Activated naive CD4-positive, alpha-beta T cell treated with anti-CD3 and anti-CD28 coated beads, Interleukin-2, amount 10 ng/mL, durations not matched to agents 7 days and 5 days (primary cell): Measurements from ENCODE around the gene MCF2L2.

Source experiments
- CTCF ChIA-PET: fragments of 350-600 bp; sonication (Branson Sonifier 250); formaldehyde crosslinking; loops from one replicate; lab custom pipeline; 2021; ENCODE audit warnings: antibody characterized with exemption; lab: Charles Lee
- DNase-seq: peaks from one replicate; pipeline ENCODE4 v3.0.0-alpha.2; 2020
- H3K27ac Mint-ChIP-seq: one replicate; pipeline ENCODE4 v1.8.0; 2021; ENCODE audit warnings: mild to moderate bottlenecking, moderate library complexity, mixed read lengths
- H3K27me3 Mint-ChIP-seq: one replicate; pipeline ENCODE4 v1.8.0; 2021; ENCODE audit warnings: mild to moderate bottlenecking, mixed read lengths
- H3K36me3 Mint-ChIP-seq: one replicate; pipeline ENCODE4 v1.8.0; 2021; ENCODE audit warnings: mixed read lengths
- H3K4me1 Mint-ChIP-seq: one replicate; pipeline ENCODE4 v1.8.0; 2021; ENCODE audit warnings: mixed read lengths
- H3K4me3 Mint-ChIP-seq: one replicate; pipeline ENCODE4 v1.8.0; 2021; ENCODE audit warnings: mild to moderate bottlenecking, moderate library complexity, mixed read lengths
- H3K9me3 Mint-ChIP-seq: one replicate; pipeline ENCODE4 v1.8.0; 2021; ENCODE audit warnings: mixed read lengths

MCF2L2 gene

DNA sequence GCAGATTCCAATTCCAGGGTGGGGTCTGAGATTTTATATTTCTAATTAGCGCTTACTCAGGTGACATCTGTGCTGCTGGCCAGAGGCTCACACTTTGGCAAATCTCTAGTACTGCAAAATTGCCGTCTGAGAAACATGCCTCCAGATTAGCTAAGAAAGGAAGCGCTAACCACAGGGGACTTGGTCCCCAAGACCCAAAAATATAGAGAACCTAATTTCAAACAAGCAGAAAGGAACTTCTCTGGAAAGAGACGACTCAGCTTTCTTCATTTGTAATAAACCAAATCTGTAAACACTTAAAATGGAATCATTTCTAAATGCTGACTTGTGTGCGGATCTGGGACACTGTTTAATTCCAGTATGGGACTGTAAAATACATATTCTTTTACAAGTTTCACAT is 119.7 kb downstream of the MCF2L2 start:
- Mint-ChIP-seq H3K27ac (no peak overlapping the region), H3K4me1 (peaks cover 19% of the 10 kb centered on the region), H3K4me3 (no peak overlapping the region), H3K36me3 (peaks cover 3% of the 10 kb centered on the region), H3K27me3 (peaks cover 9% of the 10 kb centered on the region), H3K9me3 (no peaks in the 10 kb centered on the region)
- DNase-seq: no peak
- CTCF ChIA-PET: no interaction called here

DNA sequence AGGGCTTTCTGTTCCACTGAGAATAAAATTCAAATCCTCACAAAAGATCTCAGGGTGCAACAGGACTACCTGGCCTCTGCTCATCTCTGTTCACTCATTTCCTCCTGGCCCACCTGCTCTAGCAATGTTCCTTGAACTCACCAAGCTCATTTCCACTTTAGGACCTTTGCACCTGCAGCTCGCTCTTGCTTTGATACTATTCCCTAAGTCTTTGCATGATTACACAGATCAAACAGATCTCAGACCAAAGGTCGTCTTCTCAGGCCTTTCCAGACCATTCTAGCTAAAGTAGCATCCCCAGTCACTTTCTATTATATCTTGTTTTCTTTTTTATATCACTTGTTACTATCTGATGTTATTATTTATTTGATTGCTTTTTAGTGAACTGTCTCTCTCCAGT is 120.7 kb downstream of the MCF2L2 start:
- Mint-ChIP-seq H3K36me3 (peaks cover 3% of the 10 kb centered on the region), H3K27ac (no peak overlapping the region), H3K9me3 (no peaks in the 10 kb centered on the region), H3K27me3 (peaks cover 9% of the 10 kb centered on the region), H3K4me1 (peaks cover 23% of the 10 kb centered on the region), H3K4me3 (no peak overlapping the region)
- CTCF ChIA-PET: no interaction called here
- no peak for DNase-seq

DNA sequence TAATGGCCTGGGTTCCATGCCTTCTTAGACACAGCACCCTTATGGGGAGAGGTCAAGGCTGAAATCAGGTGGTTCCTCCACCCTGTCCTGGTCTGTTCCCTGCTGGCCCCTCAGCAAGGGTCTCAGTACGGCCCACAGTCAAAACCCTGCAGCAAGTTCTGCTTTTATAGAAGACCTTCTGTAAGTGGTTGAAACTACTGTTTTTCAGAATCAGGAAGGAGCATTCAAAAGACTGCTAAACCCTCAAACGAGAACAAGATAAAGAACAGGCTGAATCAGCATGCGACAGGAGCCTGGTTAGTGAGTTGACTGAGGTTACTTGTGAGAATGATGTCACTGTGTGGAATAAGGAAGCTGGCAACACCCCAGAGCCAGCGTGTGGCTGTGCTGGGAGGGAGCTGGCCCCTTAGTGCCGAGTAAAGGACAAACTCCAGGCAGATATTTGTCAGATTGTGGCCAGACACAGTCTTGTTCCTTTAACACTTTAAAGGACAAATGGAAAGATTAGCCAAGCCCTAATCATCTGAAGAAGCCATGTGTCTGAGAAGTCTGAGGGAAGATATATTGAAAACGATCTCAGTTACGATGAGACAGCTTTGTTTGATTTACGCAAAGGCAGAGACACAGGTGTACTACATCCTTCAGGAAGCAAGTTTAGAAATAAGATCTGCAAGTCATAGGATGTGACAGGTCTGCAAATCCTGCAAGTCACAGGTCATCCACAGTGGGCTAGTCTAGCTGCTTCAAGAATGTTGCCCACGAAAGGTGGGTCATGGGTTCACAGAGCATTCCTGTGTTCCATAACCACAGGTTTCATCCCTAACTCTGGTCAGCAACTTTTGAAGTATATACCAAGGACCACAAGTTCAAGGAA is 121.4 kb downstream of the MCF2L2 start:
- peaks cover 29% of the 10 kb centered on the region for H3K4me1 Mint-ChIP-seq
- no peaks in the 10 kb centered on the region for H3K9me3 Mint-ChIP-seq
- DNase-seq: peak; percentile 40
- H3K27ac Mint-ChIP-seq: peak overlapping the region; percentile 57
- peaks cover 9% of the 10 kb centered on the region for H3K27me3 Mint-ChIP-seq
- CTCF ChIA-PET: interaction anchor here (1.7 to 2.0 kb wide), 2 partner anchors 75 to 121 kb away, joined by 4 to 7 read pairs; no protein-coding TSS in a partner anchor
- no peak overlapping the region for H3K4me3 Mint-ChIP-seq
- peaks cover 3% of the 10 kb centered on the region for H3K36me3 Mint-ChIP-seq

DNA sequence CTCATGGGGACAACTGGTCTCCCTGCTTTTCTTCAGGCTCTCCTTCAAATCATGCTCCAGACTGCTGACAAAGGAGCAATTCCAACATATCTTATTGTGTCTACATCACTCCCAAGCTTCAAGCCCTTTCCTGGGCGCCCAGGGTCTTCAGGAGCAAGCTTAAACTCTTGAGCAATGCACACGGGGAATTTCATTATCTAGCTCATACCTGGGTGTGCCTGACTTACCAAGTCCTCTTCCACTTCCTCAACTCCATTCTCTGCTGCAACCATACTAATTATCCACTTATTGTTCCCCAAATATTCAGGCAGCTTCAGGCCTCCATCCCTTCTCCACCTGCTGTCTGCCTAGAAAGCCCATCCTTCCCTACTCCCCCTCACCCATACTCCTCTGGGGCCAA is 124.7 kb downstream of the MCF2L2 start:
- no peak for DNase-seq
- Mint-ChIP-seq H3K27me3 (peaks cover 6% of the 10 kb centered on the region), H3K27ac (no peak overlapping the region), H3K4me3 (no peak overlapping the region), H3K4me1 (peaks cover 39% of the 10 kb centered on the region), H3K9me3 (no peaks in the 10 kb centered on the region), H3K36me3 (no peaks in the 10 kb centered on the region)
- CTCF ChIA-PET: interaction anchor here (1.0 kb wide), 1 partner anchor 119 kb away, joined by 3 read pairs; no protein-coding TSS in a partner anchor

DNA sequence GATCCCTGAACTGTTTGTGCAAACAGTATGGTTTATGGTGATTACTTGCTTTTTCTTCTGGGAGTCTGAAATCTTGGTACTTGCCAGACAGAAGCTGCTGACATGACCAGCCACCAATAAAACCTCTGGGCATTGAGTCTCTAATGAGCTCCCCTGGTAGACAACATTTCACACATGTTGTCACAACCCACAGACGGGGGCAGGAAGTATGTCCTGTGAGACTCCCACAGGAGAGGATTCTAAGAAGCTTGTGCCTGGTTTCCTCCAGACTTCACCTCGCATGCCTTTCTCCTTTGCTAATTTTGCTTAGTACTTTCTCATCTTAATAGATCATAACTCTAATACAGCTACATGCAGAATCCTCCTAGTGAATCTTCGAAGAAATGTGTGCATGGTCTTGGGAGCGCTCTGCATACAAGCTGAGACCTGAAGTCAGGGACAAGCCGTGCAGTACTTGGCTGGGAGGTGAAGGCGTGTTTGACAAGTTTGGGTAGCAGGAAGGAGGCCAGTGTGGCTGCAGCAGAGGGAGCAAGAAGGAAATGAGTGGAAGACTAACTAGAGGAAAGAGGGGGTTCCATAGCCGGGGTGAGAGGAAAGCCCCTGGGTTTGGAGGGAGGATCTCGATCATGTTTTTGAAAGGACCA is 126.4 kb downstream of the MCF2L2 start:
- DNase-seq: peak; percentile 37
- peaks cover 32% of the 10 kb centered on the region for H3K4me1 Mint-ChIP-seq
- H3K9me3 Mint-ChIP-seq: no peaks in the 10 kb centered on the region
- H3K27me3 Mint-ChIP-seq: peaks cover 5% of the 10 kb centered on the region
- H3K36me3 Mint-ChIP-seq: no peaks in the 10 kb centered on the region
- CTCF ChIA-PET: interaction anchor here (1.4 to 1.7 kb wide), 2 partner anchors 80 to 117 kb away, joined by 5 read pairs; no protein-coding TSS in a partner anchor
- no peak overlapping the region for H3K4me3 Mint-ChIP-seq
- no peak overlapping the region for H3K27ac Mint-ChIP-seq

DNA sequence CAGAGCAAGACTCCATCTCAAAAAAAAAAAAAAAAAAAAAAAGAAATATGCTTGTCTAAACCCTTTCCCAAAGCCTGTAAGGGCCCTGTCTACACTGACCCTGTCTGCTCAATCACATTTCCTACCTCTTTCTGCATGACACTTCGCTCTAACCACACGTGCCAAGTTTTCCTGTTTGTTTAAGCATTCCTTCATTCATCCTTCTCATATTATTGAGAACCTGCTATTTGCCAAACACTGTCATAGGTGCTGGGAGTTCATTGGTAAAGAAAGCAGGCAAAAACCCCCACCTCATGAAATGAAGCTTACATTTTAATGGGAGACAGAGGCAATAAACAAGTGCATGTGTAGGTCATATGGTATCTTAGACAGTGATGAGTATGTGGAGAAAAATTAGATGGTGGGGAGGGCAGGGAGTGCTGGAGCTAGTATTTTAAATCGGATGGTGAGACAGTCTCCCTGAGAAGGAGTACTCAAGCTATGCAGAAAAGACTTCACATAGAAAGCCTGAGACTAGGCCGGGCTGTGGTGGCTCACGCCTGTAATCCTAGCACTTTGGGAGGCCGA is 127.3 kb downstream of the MCF2L2 start:
- no peak for DNase-seq
- H3K9me3 Mint-ChIP-seq: no peaks in the 10 kb centered on the region
- peaks cover 23% of the 10 kb centered on the region for H3K4me1 Mint-ChIP-seq
- no peak overlapping the region for H3K27ac Mint-ChIP-seq
- no peak overlapping the region for H3K4me3 Mint-ChIP-seq
- no peaks in the 10 kb centered on the region for H3K27me3 Mint-ChIP-seq
- no peaks in the 10 kb centered on the region for H3K36me3 Mint-ChIP-seq
- CTCF ChIA-PET: interaction anchor here (1.4 to 1.7 kb wide), 2 partner anchors 81 to 116 kb away, joined by 5 read pairs; no protein-coding TSS in a partner anchor

DNA sequence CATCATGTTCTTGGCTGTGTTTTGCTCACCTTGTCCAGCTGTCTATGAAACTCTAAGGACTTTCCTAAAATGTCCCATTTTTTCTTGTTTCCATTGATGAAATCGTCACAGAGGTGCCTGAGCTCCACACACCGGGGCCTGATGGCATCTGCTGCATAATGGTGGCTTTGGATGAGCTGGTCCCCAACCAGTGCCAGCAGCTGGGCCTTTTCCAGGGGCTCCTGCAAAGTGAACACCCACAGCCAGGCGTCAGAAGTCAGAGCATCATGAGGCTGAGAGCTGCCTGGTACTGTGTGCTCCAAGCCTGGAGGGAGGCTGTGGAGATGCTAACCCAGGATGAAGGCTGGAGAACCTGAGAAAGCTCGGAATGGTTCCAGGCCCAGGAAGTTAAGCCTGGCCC is 128.4 kb downstream of the MCF2L2 start:
- H3K9me3 Mint-ChIP-seq: no peaks in the 10 kb centered on the region
- H3K27me3 Mint-ChIP-seq: no peaks in the 10 kb centered on the region
- H3K36me3 Mint-ChIP-seq: no peaks in the 10 kb centered on the region
- peaks cover 23% of the 10 kb centered on the region for H3K4me1 Mint-ChIP-seq
- no peak for DNase-seq
- no peak overlapping the region for H3K27ac Mint-ChIP-seq
- CTCF ChIA-PET: interaction anchor here (1.3 kb wide), 1 partner anchor 11 kb away, joined by 3 read pairs; no protein-coding TSS in a partner anchor
- no peak overlapping the region for H3K4me3 Mint-ChIP-seq

DNA sequence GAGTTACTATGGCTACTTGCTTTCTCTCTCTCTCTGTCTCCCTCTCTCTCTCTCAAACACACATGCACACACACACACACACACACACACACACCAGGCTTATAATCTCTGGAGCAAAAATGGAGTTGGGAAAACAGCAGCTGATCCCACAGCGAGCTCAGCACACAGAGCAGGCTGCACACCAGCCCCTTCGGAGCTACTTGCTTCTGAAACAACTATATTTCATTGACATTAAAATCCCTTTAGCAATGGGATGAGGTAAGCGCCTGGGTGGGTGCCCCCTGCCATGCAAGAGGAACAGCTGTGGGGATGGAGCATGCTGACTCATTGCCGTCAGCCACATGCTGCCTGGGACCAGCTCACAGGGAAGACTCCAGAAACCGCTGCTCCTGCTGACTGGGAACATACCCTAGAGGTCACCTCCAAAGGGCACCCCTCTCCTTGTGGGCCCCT is 129.7 kb downstream of the MCF2L2 start:
- H3K9me3 Mint-ChIP-seq: no peaks in the 10 kb centered on the region
- no peak overlapping the region for H3K27ac Mint-ChIP-seq
- no peaks in the 10 kb centered on the region for H3K36me3 Mint-ChIP-seq
- CTCF ChIA-PET: no interaction called here
- no peaks in the 10 kb centered on the region for H3K27me3 Mint-ChIP-seq
- DNase-seq: no peak
- peaks cover 20% of the 10 kb centered on the region for H3K4me1 Mint-ChIP-seq
- H3K4me3 Mint-ChIP-seq: no peak overlapping the region

DNA sequence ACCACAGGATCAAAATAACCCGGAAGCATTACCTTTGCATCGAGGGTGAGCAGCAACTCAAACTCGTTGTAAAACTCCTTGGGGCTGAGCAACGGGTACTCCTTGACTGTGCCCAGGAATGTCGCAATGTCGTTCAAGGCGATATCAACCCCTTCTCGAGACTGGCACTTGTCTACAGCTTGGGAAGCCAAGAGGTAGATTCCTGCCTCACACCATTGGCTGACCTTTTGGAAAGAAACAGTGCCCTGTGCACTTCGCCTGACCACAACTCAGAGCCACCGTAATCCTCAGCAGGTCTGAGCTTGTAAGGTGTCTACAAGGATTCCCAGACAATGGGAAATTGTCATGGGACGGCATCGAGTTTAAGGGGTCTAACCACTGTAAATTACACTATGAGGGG is 131.5 kb downstream of the MCF2L2 start:
- no peak overlapping the region for H3K4me3 Mint-ChIP-seq
- peaks cover 9% of the 10 kb centered on the region for H3K4me1 Mint-ChIP-seq

DNA sequence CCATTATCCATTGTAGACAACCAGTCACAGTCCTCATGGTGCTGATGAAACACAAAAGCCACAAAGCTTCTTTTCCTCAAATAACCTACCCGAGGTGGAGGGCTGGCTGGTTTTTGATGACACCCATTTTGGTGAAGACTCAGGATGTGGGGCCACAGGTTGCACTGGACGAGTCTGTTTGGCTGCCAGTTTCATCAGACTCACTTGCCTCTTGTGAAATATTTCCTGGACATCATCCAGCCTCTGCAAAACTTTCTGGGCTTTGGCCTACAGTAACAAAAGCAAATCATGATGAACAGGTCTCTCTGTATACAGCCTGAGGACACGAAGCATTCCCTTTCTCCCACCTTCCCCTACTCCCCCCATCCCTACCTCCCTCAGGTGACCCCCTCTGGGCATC is 133.2 kb downstream of the MCF2L2 start:
- DNase-seq: no peak
- Mint-ChIP-seq H3K4me1 (no peaks in the 10 kb centered on the region), H3K27me3 (no peaks in the 10 kb centered on the region), H3K4me3 (no peak overlapping the region), H3K9me3 (no peaks in the 10 kb centered on the region), H3K36me3 (no peaks in the 10 kb centered on the region), H3K27ac (no peak overlapping the region)
- CTCF ChIA-PET: no interaction called here

More for the DNA sequence above, 131.5 kb downstream of the MCF2L2 start:
- Mint-ChIP-seq H3K27me3 (no peaks in the 10 kb centered on the region), H3K27ac (no peak overlapping the region), H3K9me3 (no peaks in the 10 kb centered on the region), H3K36me3 (no peaks in the 10 kb centered on the region)
- DNase-seq: no peak
- CTCF ChIA-PET: no interaction called here

DNA sequence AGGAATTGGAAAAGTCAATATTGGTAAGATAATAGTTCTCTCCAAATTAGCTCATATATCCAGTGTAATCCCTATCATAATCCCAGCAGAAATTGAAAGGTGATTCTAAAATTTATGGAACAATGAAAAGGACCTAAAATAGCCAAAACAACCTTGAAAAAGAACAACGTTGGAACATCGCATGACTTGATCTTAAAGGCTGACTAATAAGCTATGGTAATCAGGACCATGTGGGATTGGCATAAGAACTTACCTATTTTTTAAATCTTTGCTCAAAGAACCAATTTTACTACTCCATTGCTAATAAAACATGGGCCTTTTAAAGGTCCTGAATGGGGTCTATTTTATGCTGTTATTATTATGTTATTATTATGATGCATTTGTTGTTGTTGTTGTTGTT is 134.5 kb downstream of the MCF2L2 start:
- Mint-ChIP-seq H3K4me1 (no peaks in the 10 kb centered on the region), H3K4me3 (no peak overlapping the region), H3K9me3 (no peaks in the 10 kb centered on the region), H3K27ac (no peak overlapping the region), H3K36me3 (no peaks in the 10 kb centered on the region), H3K27me3 (no peaks in the 10 kb centered on the region)
- CTCF ChIA-PET: no interaction called here
- DNase-seq: no peak

DNA sequence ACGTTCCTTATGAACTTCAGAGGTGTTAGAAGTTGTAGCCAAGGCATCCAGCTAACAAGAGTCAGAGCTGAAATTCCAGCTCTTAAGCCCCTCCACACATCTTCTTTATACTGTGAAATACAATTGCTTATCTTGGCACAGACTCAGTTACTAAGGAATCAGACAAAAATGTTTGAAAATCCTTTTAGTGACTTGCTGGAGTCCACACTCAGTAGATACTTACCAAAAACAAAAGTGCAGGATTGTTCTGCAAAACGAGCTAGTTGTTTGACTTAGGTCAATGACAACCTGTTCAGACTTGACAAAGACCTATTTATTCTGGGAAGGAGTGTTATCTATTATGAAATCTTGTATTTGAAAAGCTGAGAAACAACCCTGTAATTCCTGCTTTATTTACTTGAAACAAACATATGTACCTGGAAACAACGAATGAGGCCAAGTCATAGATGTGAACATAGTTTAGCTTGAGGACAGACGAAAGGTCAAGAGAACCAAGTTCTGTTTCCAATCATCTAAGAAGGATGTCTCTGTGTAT is 136.9 kb downstream of the MCF2L2 start:
- Mint-ChIP-seq H3K27ac (no peak overlapping the region), H3K36me3 (no peaks in the 10 kb centered on the region), H3K4me3 (no peak overlapping the region), H3K9me3 (no peaks in the 10 kb centered on the region), H3K4me1 (peaks cover 2% of the 10 kb centered on the region), H3K27me3 (no peaks in the 10 kb centered on the region)
- CTCF ChIA-PET: no interaction called here
- no peak for DNase-seq

DNA sequence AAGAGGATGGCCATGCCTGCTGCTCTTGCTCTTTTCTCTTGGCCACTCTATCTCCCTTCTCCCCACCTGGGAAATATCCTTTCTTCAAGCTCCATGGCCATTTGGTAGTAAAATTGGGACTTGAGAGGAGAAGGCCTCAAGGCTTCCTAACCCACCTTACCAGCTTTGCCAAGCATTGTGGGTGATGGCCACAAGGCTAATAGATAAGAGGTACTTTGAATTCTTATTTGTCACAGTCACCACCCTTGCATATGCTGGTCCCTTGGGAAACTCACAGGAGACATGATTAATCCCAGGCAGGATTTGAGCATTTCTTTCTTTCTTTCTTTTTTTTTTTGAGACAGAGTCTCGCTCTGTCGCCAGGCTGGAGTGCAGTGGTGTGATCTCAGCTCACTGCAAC is 138.2 kb downstream of the MCF2L2 start:
- no peaks in the 10 kb centered on the region for H3K27me3 Mint-ChIP-seq
- no peak for DNase-seq
- no peak overlapping the region for H3K4me3 Mint-ChIP-seq
- H3K9me3 Mint-ChIP-seq: no peaks in the 10 kb centered on the region
- CTCF ChIA-PET: interaction anchor here (0.6 kb wide), 1 partner anchor 415 kb away, joined by 3 read pairs; no protein-coding TSS in a partner anchor
- H3K36me3 Mint-ChIP-seq: no peaks in the 10 kb centered on the region
- no peak overlapping the region for H3K27ac Mint-ChIP-seq
- peaks cover 15% of the 10 kb centered on the region for H3K4me1 Mint-ChIP-seq

DNA sequence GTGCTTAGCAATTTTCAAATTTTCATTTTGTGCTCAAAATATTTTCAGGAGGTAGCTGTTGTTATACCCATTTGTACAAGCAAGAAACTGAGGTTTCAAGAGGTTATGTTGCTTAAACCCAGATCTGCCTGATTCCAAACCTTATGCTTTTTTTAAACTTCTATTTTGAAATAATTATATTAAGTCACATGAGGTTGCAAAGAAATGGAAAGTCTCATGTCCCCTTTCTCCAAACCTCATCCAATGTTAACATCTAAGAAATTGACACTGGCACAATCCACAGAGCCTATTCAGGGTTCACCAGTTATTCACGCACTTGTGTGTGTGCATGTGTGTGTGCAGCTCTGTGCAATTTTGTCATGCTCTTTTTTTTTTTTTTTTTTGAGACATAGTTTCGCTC is 140.3 kb downstream of the MCF2L2 start:
- no peak overlapping the region for H3K4me3 Mint-ChIP-seq
- peaks cover 25% of the 10 kb centered on the region for H3K4me1 Mint-ChIP-seq
- CTCF ChIA-PET: no interaction called here
- no peak overlapping the region for H3K27ac Mint-ChIP-seq
- no peak for DNase-seq
- no peaks in the 10 kb centered on the region for H3K36me3 Mint-ChIP-seq
- H3K9me3 Mint-ChIP-seq: no peaks in the 10 kb centered on the region
- H3K27me3 Mint-ChIP-seq: no peaks in the 10 kb centered on the region
